T-helper 17 cell (primary cell): Measurements from ENCODE around the gene SQSTM1. TPM values are rescaled to one million over a fixed set of nuclear protein-coding genes. Genes with fewer than 3 reads are reported as not detected.

Experiments used
- ATAC-seq: fragments of 150-1000 bp; cut with Tn5 transposase; 2 replicates; pipeline ENCODE4 v1.10.0; 2021; ENCODE audit warnings: mild to moderate bottlenecking, moderate library complexity
- DNase-seq, 3 donors: peaks; one replicate each; pipeline versions ENCODE4 v3.0.0 to v3.0.0-alpha.2; 2020 to 2021
- H3K9me3 ChIP-seq: one replicate; pipeline ENCODE4 v1.7.0; 2013; ENCODE audit warnings: low read length, mild to moderate bottlenecking; ENCODE audit not compliant: control insufficient read depth, poor library complexity, severe bottlenecking
- H3K27ac Mint-ChIP-seq: one replicate; pipeline ENCODE4 v1.8.0; 2022; ENCODE audit warnings: mild to moderate bottlenecking, moderate library complexity, mixed read lengths
- H3K27me3 Mint-ChIP-seq: one replicate; pipeline ENCODE4 v1.8.0; 2022; ENCODE audit warnings: mixed read lengths
- H3K36me3 Mint-ChIP-seq: one replicate; pipeline ENCODE4 v1.8.0; 2022; ENCODE audit warnings: low read depth, mixed read lengths
- H3K4me1 Mint-ChIP-seq: one replicate; pipeline ENCODE4 v1.8.0; 2022; ENCODE audit warnings: mild to moderate bottlenecking, mixed read lengths
- H3K4me3 Mint-ChIP-seq: one replicate; pipeline ENCODE4 v1.8.0; 2022; ENCODE audit warnings: mild to moderate bottlenecking, moderate library complexity, mixed read lengths
- total RNA-seq, 4 donors: library from RNA in 2 of 4; stranded (reverse) in 2 of 4; gene quantifications; one replicate each; pipeline ENCODE4 v1.2.3 and lab custom pipeline; 2022 to 2026

Gene SQSTM1
- 100 to 1,000 TPM; 446 to 548 TPM for total RNA-seq
- total RNA-seq (lab: John Stamatoyannopoulos, UW), result 366 to 435 reads per million in 2 donors

- peak; percentile 78 to 84 (median 79) for DNase-seq
- peak; percentile 59 for ATAC-seq
- H3K4me3 Mint-ChIP-seq, result peak within 1 kb of the TSS; percentile 95
- H3K4me1 Mint-ChIP-seq, result peaks cover 42% of the 10 kb centered on the region
- H3K27ac Mint-ChIP-seq, result peak within 1 kb of the TSS; percentile 97
- peaks cover 3% of the 10 kb centered on the region for H3K36me3 Mint-ChIP-seq
- H3K9me3 ChIP-seq, result no peaks in the 10 kb centered on the region
- H3K27me3 Mint-ChIP-seq, result no peaks in the 10 kb centered on the region
Measured at GRCh38 chr5:179820483-179821297, at the start of gene SQSTM1. SQSTM1 (plus strand) TSS chr5:179820905; CDS start chr5:179820937, 32 bp downstream.

DNA sequence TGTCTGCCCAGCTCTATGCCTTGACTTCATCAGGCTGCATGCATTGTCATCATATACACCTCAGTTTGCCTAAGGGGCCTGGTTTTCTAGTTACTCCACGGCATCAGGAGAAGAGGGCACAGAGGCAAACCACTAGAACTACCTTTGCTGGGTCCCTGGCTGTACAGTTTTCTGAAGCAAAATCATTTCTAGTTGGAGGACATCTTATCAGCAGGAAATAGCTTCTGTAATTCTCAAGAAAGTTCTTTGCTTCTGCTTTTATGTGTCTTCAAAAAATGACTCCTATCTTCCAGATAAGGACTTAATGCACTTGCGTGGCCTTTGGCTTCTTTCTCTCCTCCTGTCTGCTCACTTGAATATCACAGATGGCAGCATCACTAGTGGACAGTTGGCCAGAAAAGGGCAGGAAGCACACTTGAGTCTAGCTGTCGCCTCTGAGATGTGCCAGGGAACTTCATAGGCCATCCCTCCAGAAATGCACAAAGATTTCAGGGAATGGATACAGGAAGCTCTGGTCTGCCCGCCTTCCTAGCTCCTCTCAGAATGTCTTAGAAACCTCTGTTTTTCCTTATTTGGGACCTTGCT is 49.3 kb upstream of the SQSTM1 start:
- Mint-ChIP-seq H3K27ac (peak overlapping the region; percentile 51), H3K36me3 (no peaks in the 10 kb centered on the region)
- no peak for DNase-seq

GRCh38 chr5:179772351-179772750 is 48.4 kb upstream of the SQSTM1 start:
- no peak for DNase-seq
- H3K27me3 Mint-ChIP-seq, result no peaks in the 10 kb centered on the region
- H3K4me1 Mint-ChIP-seq, result peaks cover 2% of the 10 kb centered on the region
- ATAC-seq, result no peak
- H3K9me3 ChIP-seq, result no peaks in the 10 kb centered on the region
- no peak overlapping the region for H3K4me3 Mint-ChIP-seq
- peak overlapping the region; percentile 51 for H3K27ac Mint-ChIP-seq
- H3K36me3 Mint-ChIP-seq, result no peaks in the 10 kb centered on the region

More for the DNA sequence above, 49.3 kb upstream of the SQSTM1 start:
- no peaks in the 10 kb centered on the region for H3K27me3 Mint-ChIP-seq
- H3K4me1 Mint-ChIP-seq, result peaks cover 2% of the 10 kb centered on the region
- H3K9me3 ChIP-seq, result no peaks in the 10 kb centered on the region
- H3K4me3 Mint-ChIP-seq, result no peak overlapping the region
- ATAC-seq, result no peak

DNA sequence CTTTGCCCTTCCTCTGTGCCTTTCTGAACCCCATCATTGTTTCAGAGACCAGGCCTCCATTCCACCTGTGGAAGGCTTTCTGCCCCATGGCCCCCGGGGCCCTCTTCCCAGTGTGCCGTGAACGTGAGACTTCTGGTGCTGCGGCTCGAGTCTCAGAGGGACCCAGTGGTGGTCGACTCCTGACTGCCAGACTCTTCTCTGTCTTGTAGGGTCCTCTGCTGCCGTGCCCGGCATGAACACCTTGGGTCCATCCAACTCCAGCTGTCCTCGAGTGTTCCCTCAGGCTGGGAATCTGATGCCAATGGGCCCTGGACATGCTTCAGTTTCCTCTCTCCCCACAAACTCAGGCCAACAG is 47.0 kb upstream of the SQSTM1 start:
- peak overlapping the region; percentile 87 for H3K27ac Mint-ChIP-seq

DNA sequence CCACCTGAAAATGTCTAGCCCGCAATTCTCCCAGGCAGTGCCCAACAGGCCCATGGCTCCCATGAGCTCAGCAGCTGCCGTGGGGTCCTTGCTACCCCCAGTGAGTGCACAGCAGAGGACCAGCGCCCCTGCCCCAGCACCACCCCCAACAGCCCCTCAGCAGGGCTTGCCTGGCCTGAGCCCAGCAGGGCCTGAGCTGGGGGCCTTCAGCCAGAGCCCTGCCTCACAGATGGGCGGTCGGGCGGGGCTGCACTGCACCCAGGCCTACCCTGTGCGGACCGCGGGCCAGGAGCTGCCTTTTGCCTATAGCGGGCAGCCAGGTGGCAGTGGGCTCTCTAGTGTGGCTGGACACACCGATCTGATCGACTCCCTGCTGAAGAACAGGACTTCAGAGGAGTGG is 46.3 kb upstream of the SQSTM1 start:
- ATAC-seq (no peak), DNase-seq (no peak)
- no peaks in the 10 kb centered on the region for H3K27me3 Mint-ChIP-seq
- no peak overlapping the region for H3K27ac Mint-ChIP-seq
- H3K9me3 ChIP-seq, result no peaks in the 10 kb centered on the region
- H3K36me3 Mint-ChIP-seq, result no peaks in the 10 kb centered on the region
- H3K4me3 Mint-ChIP-seq, result no peak overlapping the region
- H3K4me1 Mint-ChIP-seq, result peaks cover 2% of the 10 kb centered on the region

More for the DNA sequence above, 47.0 kb upstream of the SQSTM1 start:
- Mint-ChIP-seq H3K4me3 (peak overlapping the region; percentile 7), H3K4me1 (peaks cover 2% of the 10 kb centered on the region), H3K27me3 (no peaks in the 10 kb centered on the region), H3K36me3 (no peaks in the 10 kb centered on the region)
- DNase-seq (no peak), ATAC-seq (no peak)
- no peaks in the 10 kb centered on the region for H3K9me3 ChIP-seq

- Mint-ChIP-seq H3K4me3 (no peak overlapping the region), H3K4me1 (peaks cover 2% of the 10 kb centered on the region), H3K27me3 (no peaks in the 10 kb centered on the region), H3K36me3 (peaks cover 2% of the 10 kb centered on the region), H3K27ac (no peak overlapping the region)
- no peak for ATAC-seq
- no peak for DNase-seq
- H3K9me3 ChIP-seq, result no peaks in the 10 kb centered on the region
Measured at GRCh38 chr5:179776411-179776938, 44.2 kb upstream of the SQSTM1 start.

DNA sequence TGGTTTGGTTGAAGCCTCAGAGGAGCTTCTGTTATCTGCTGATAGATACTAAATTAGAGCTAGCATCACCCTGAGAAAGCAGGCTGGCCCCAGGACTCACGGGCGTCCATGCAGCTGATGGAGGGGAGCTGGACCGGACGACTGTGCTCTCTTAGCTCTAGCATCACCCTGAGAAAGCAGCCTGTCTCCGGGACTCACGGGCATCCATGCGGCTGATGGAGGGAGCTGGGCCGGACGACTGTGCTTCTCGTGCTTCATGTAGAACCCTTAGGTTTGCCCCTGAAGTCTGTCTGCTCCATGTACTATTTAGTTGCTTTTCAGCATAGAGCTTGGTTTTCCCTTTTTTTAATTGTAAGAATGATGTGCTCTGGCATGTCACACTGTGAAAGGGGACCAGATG is 43.2 kb upstream of the SQSTM1 start:
- no peak for ATAC-seq
- Mint-ChIP-seq H3K4me3 (no peak overlapping the region), H3K4me1 (peaks cover 2% of the 10 kb centered on the region), H3K36me3 (peaks cover 2% of the 10 kb centered on the region), H3K27ac (no peak overlapping the region), H3K27me3 (no peaks in the 10 kb centered on the region)
- DNase-seq, result no peak
- no peaks in the 10 kb centered on the region for H3K9me3 ChIP-seq

DNA sequence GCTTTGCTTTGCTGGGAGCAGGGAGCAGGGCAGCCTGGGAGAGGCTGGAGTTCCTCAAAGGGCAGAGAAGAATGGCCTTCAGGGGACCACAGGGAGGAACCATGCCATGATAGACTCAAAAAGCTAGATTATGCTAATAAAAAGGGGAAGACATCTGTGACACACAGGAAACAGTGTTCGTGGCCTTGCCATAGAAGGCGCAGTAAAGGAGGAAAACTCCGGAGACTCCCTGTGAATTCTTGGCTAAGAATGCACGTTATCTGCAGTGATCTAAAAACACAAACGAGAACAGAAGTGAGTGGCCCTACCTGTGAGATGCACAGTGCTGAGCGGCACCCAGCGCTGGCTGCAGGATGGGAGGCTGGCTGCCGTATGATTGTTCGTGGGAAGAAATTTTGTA is 42.8 kb upstream of the SQSTM1 start:
- DNase-seq, result no peak
- Mint-ChIP-seq H3K36me3 (peaks cover 2% of the 10 kb centered on the region), H3K27ac (no peak overlapping the region), H3K4me1 (peaks cover 2% of the 10 kb centered on the region), H3K4me3 (no peak overlapping the region), H3K27me3 (no peaks in the 10 kb centered on the region)
- H3K9me3 ChIP-seq, result no peaks in the 10 kb centered on the region
- no peak for ATAC-seq

GRCh38 chr5:179778591-179778990 is 42.1 kb upstream of the SQSTM1 start:
- H3K36me3 Mint-ChIP-seq, result peaks cover 2% of the 10 kb centered on the region
- ATAC-seq, result no peak

GRCh38 chr5:179779826-179780225 is 40.9 kb upstream of the SQSTM1 start:
- H3K36me3 Mint-ChIP-seq, result peaks cover 2% of the 10 kb centered on the region

More at GRCh38 chr5:179778591-179778990, 42.1 kb upstream of the SQSTM1 start:
- H3K9me3 ChIP-seq, result no peaks in the 10 kb centered on the region
- DNase-seq, result no peak
- peaks cover 2% of the 10 kb centered on the region for H3K4me1 Mint-ChIP-seq
- no peak overlapping the region for H3K27ac Mint-ChIP-seq
- H3K4me3 Mint-ChIP-seq, result no peak overlapping the region
- no peaks in the 10 kb centered on the region for H3K27me3 Mint-ChIP-seq

DNA sequence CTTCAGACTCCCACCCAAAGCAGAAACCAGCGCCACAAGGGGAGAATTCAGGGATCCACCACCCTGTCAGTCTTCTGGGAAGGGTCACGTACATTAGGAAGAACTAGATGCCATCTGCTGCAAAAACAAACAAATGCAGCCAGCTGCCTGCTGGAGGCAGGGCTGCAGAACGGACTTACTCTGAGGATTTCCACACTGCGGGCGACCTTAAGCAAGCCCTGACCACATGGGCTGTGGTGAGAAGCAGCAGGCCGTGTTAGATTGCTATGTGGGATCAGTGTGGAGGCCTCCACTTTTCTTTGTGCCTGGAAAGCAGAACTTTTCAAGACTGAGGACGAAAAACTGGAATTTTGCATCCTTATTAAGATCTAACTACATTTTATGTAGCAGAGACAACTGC is 40.3 kb upstream of the SQSTM1 start:
- no peak overlapping the region for H3K27ac Mint-ChIP-seq
- no peaks in the 10 kb centered on the region for H3K27me3 Mint-ChIP-seq
- no peak for DNase-seq
- H3K9me3 ChIP-seq, result no peaks in the 10 kb centered on the region
- no peaks in the 10 kb centered on the region for H3K4me1 Mint-ChIP-seq
- H3K4me3 Mint-ChIP-seq, result no peak overlapping the region
- no peak for ATAC-seq
- peaks cover 2% of the 10 kb centered on the region for H3K36me3 Mint-ChIP-seq

More at GRCh38 chr5:179779826-179780225, 40.9 kb upstream of the SQSTM1 start:
- H3K4me1 Mint-ChIP-seq, result no peaks in the 10 kb centered on the region
- H3K9me3 ChIP-seq, result no peaks in the 10 kb centered on the region
- ATAC-seq, result no peak
- no peak overlapping the region for H3K27ac Mint-ChIP-seq
- H3K27me3 Mint-ChIP-seq, result no peaks in the 10 kb centered on the region
- no peak overlapping the region for H3K4me3 Mint-ChIP-seq
- no peak for DNase-seq

- no peak for ATAC-seq
- H3K36me3 Mint-ChIP-seq, result peaks cover 2% of the 10 kb centered on the region
Measured at GRCh38 chr5:179781846-179782245, 38.9 kb upstream of the SQSTM1 start.

DNA sequence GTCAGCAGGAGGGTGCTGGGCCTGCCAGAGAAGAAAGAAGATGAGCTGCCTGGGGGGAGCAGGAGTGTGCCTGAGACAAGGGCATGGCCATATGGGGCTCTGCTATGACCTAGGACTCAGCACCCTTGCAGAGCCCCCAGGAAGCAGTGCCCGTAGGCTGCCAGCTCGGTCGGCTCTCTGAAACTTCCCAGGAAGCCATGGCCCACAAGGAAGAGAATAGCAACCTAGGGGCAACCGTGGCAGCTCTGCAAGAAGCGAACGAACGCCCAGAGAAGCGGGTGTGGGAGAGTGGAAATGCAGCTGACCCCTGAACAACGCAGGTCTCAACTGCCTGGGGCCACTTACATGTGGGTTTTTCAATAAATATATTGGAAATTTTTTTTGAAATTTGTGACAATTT is 37.6 kb upstream of the SQSTM1 start:
- H3K36me3 Mint-ChIP-seq, result peaks cover 2% of the 10 kb centered on the region
- H3K4me1 Mint-ChIP-seq, result no peaks in the 10 kb centered on the region
- no peaks in the 10 kb centered on the region for H3K9me3 ChIP-seq
- H3K27me3 Mint-ChIP-seq, result no peaks in the 10 kb centered on the region
- no peak overlapping the region for H3K4me3 Mint-ChIP-seq
- no peak for DNase-seq
- ATAC-seq, result no peak
- H3K27ac Mint-ChIP-seq, result no peak overlapping the region

More at GRCh38 chr5:179781846-179782245, 38.9 kb upstream of the SQSTM1 start:
- H3K27ac Mint-ChIP-seq, result no peak overlapping the region
- no peaks in the 10 kb centered on the region for H3K9me3 ChIP-seq
- no peak overlapping the region for H3K4me3 Mint-ChIP-seq
- H3K27me3 Mint-ChIP-seq, result no peaks in the 10 kb centered on the region
- no peak for DNase-seq
- no peaks in the 10 kb centered on the region for H3K4me1 Mint-ChIP-seq
